Measurements from ENCODE around the gene MUC6. TPM values are rescaled to one million over a fixed set of nuclear protein-coding genes. Genes with fewer than 3 reads are reported as not detected.

MUC6 gene
- total RNA-seq, 1 donor from 2014 or later = not detected

DNA sequence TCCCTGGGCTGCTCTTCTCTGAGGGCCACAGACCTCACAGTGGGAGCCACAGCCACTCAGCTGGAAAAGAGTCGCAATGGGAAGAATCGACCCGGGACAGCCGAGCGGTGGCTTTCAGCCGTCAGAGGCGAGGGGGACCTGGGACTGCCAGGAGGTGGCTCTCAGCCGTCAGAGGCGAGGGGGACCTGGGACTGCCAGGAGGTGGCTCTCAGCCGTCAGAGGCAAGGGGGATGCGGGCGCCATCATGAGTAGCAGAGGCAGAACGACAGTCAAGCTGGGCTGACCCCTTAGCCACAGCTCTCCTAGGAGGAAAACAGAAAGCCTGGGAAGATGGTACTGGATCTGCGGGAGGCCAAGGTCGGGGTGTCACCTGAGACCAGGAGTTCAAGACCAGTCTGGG lies 23.2 kb upstream of the MUC6 start:
- TF ChIP-seq, protein P1, sequence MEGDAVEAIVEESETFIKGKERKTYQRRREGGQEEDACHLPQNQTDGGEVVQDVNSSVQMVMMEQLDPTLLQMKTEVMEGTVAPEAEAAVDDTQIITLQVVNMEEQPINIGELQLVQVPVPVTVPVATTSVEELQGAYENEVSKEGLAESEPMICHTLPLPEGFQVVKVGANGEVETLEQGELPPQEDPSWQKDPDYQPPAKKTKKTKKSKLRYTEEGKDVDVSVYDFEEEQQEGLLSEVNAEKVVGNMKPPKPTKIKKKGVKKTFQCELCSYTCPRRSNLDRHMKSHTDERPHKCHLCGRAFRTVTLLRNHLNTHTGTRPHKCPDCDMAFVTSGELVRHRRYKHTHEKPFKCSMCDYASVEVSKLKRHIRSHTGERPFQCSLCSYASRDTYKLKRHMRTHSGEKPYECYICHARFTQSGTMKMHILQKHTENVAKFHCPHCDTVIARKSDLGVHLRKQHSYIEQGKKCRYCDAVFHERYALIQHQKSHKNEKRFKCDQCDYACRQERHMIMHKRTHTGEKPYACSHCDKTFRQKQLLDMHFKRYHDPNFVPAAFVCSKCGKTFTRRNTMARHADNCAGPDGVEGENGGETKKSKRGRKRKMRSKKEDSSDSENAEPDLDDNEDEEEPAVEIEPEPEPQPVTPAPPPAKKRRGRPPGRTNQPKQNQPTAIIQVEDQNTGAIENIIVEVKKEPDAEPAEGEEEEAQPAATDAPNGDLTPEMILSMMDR (IDR thresholded peaks at IDR 0.05) = no peak
- Mint-ChIP-seq H3K4me3 (ENCODE audit: unreplicated experiment) (no peak overlapping the region), H3K36me3 (ENCODE audit: unreplicated experiment) (no peaks in the 10 kb centered on the region), H3K9me3 (ENCODE audit: unreplicated experiment) (peaks cover 4% of the 10 kb centered on the region), H3K27me3 (ENCODE audit: unreplicated experiment) (peaks cover 28% of the 10 kb centered on the region), H3K27ac (ENCODE audit: unreplicated experiment) (no peak overlapping the region), H3K4me1 (ENCODE audit: unreplicated experiment) (peaks cover 4% of the 10 kb centered on the region)
- no peak for DNase-seq (ENCODE audit: extremely low spot score, unreplicated experiment)

DNA sequence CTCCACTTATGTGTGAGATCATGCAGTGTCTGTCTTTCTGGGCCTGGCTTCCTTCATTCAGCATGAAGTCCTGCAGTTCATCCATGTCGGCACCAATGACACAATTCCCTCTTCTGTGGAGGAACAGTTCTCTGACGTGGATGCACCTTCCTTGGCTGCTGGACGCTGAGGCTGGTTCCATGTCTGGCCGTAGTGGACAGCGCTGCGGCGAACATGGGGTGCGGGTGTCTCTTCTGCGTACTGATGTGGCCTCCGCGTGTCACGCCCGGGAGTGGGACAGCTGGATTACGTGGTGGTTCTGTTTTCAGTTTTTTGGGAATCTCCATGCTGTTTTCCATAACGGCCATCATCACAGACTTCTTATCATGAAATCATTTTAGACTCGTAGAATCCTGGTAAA lies 21.3 kb upstream of the MUC6 start:
- H3K4me3 Mint-ChIP-seq (ENCODE audit: unreplicated experiment) = no peak overlapping the region
- no peaks in the 10 kb centered on the region for H3K36me3 Mint-ChIP-seq (ENCODE audit: unreplicated experiment)
- H3K4me1 Mint-ChIP-seq (ENCODE audit: unreplicated experiment) = peaks cover 4% of the 10 kb centered on the region
- H3K9me3 Mint-ChIP-seq (ENCODE audit: unreplicated experiment) = peaks cover 4% of the 10 kb centered on the region
- TF ChIP-seq, protein P1 (IDR thresholded peaks at IDR 0.05) = no peak
- no peak for DNase-seq (ENCODE audit: extremely low spot score, unreplicated experiment)
- no peak overlapping the region for H3K27ac Mint-ChIP-seq (ENCODE audit: unreplicated experiment)
- peaks cover 15% of the 10 kb centered on the region for H3K27me3 Mint-ChIP-seq (ENCODE audit: unreplicated experiment)

DNA sequence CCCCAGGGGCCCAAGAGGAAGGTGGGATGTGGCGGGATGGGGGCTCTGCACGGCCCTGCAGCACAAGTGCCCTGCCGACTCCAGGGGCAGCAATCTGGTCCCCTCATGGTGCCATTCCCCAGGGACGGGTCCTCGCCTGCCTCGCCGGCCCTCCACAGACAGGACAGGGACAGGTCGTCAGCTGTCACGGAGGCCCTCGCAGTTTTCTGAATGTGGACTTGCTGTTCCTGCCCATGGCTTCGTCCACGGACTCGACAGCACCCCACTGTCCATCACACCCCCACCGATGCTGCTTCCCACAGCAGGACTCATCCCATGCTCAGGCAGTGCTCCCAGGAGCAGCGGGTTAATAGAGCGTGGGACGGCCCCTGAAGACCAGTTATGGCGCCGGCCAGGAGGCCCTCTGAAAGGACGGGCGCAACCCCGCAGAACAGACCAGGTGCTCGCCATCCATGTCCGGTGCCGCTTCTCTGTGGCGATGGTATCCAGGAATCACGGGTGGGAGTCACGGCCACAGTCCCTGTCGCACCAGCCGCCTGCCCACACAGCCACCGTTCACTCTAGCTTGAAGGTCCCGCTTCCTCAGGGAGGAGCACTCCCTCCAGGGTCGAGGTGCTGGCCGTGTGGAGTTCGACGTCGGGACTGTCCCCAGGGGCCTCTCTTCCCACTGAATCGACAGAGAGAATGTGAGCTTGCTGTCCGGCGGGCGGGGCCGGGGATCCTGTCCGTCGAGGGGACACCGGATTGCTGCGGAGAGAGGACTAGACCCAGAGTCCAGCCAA lies 19.7 kb upstream of the MUC6 start:
- Mint-ChIP-seq H3K27ac (ENCODE audit: unreplicated experiment) (no peak overlapping the region), H3K36me3 (ENCODE audit: unreplicated experiment) (no peaks in the 10 kb centered on the region), H3K4me3 (ENCODE audit: unreplicated experiment) (no peak overlapping the region), H3K27me3 (ENCODE audit: unreplicated experiment) (peaks cover 9% of the 10 kb centered on the region), H3K4me1 (ENCODE audit: unreplicated experiment) (peaks cover 4% of the 10 kb centered on the region), H3K9me3 (ENCODE audit: unreplicated experiment) (no peaks in the 10 kb centered on the region)
- DNase-seq (ENCODE audit: extremely low spot score, unreplicated experiment) = no peak
- TF ChIP-seq, protein P1 (IDR thresholded peaks at IDR 0.05) = no peak

DNA sequence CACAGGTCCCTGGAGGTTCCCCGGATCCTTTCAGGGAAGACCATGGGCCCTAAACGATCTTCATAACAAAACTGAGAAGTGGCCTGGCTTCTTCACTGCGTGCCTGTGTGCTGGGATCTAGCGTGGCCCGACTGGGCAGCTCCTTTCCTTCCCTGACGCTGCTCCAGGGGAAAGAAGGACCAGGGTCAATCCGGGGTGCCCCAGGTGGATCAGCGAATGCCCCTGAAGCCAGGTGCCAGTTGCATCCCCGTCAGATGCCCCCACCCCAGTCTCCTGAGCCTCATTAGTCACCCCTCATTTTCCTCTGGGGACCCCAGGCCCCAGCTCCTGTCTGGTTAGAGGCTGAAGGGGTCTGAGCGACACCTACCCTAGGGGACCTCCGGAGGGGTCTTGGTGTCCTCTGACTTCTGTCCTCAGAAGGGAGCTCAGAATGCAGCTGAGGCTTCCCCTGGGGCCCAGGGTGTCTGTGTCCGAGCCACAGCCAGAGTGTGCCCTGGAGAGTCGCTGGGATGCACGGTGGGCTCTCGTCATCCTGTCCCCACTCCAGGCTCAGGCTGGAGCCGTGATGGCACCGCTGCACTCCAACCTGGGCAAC lies 18.7 kb upstream of the MUC6 start:
- peaks cover 9% of the 10 kb centered on the region for H3K27me3 Mint-ChIP-seq (ENCODE audit: unreplicated experiment)
- no peak overlapping the region for H3K27ac Mint-ChIP-seq (ENCODE audit: unreplicated experiment)
- no peak overlapping the region for H3K4me3 Mint-ChIP-seq (ENCODE audit: unreplicated experiment)
- no peaks in the 10 kb centered on the region for H3K36me3 Mint-ChIP-seq (ENCODE audit: unreplicated experiment)
- H3K4me1 Mint-ChIP-seq (ENCODE audit: unreplicated experiment) = peaks cover 2% of the 10 kb centered on the region
- no peaks in the 10 kb centered on the region for H3K9me3 Mint-ChIP-seq (ENCODE audit: unreplicated experiment)
- TF ChIP-seq, protein P1 (IDR thresholded peaks at IDR 0.05) = no peak
- no peak for DNase-seq (ENCODE audit: extremely low spot score, unreplicated experiment)

All from osteocyte (in vitro differentiated cells).